Suprapubic skin (tissue), 3 donors: ENCODE measurements around the gene KLC3.

ENCODE experiments used
- POLR2A ChIP-seq, 2 donors: fragments of 450-650 bp; IDR thresholded peaks; one replicate each; pipeline ENCODE4 v1.6.1; 2017; ENCODE audit warnings: antibody characterized with exemption in 2 of 2, mild to moderate bottlenecking in 2 of 2, moderate library complexity in 2 of 2
- TF ChIP-seq, protein P1 (sequence below), 2 donors: fragments of 200-600 bp in 1 of 2; fragments of 450-650 bp in 1 of 2; sonication (generic) in 1 of 2; IDR thresholded peaks; one replicate each; pipeline ENCODE4 v1.5.1; 2016 to 2019; ENCODE audit warnings: antibody characterized with exemption in 2 of 2, mild to moderate bottlenecking in 1 of 2, moderate library complexity in 1 of 2

DNA sequence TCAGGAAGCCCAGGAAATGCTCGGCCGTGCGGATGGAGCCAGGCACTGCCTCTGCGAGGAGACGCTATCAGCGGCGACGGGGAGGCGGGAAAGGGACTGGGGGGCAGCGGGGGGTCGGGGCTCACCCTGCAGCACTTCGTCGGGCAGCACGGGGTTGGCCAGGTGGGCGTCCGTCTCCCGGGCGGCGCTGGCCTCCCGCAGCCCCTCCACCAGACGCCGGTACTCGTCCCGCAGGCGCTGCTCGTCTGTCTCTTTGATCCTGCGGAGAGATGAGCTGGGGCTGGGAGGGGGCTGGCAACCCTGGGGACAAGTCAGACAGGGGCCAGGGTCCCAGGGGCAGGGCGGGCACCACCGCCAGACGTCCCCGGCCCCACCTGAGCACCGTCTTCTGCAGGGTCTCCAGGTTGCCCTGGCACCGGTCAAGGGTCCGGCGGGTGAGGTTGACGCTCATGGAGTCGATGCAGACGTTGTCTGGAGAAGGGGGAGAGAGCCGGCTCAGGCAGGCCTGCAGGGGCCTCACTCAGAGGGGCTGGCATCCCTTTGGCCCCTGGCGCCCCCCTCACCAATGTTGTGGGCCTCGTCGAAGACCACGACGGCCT is 23.4 kb downstream of the KLC3 start:
- TF ChIP-seq, protein P1, sequence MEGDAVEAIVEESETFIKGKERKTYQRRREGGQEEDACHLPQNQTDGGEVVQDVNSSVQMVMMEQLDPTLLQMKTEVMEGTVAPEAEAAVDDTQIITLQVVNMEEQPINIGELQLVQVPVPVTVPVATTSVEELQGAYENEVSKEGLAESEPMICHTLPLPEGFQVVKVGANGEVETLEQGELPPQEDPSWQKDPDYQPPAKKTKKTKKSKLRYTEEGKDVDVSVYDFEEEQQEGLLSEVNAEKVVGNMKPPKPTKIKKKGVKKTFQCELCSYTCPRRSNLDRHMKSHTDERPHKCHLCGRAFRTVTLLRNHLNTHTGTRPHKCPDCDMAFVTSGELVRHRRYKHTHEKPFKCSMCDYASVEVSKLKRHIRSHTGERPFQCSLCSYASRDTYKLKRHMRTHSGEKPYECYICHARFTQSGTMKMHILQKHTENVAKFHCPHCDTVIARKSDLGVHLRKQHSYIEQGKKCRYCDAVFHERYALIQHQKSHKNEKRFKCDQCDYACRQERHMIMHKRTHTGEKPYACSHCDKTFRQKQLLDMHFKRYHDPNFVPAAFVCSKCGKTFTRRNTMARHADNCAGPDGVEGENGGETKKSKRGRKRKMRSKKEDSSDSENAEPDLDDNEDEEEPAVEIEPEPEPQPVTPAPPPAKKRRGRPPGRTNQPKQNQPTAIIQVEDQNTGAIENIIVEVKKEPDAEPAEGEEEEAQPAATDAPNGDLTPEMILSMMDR (IDR thresholded peaks at IDR 0.05) = no peak
- no peak for TF ChIP-seq POLR2A (IDR thresholded peaks at IDR 0.05)
